Ovary (tissue), 9 donors: ENCODE results near the gene VPS18. TPM values are rescaled to one million over a fixed set of nuclear protein-coding genes. Genes with fewer than 3 reads are reported as not detected.

Experiments used
- DNase-seq, 5 donors: peaks; one replicate each; pipeline ENCODE4 v3.0.0-alpha.2; 2019 to 2020
- H3K27ac ChIP-seq, 2 donors: fragments of 200-600 bp; one replicate each; pipeline versions ENCODE4 v1.5.1 to v1.8.0; 2019 to 2022
- H3K27me3 ChIP-seq: fragments of 200-600 bp; one replicate; pipeline ENCODE4 v1.8.0; 2022
- H3K36me3 ChIP-seq: fragments of 200-600 bp; sonication (generic); one replicate; pipeline ENCODE4 v1.5.1; 2019
- H3K4me1 ChIP-seq: one replicate; pipeline ENCODE4 v1.8.1; 2013; ENCODE audit warnings: mild to moderate bottlenecking, moderate library complexity; ENCODE audit not compliant: insufficient read depth
- H3K4me3 ChIP-seq: fragments of 200-600 bp; sonication (generic); one replicate; pipeline ENCODE4 v1.5.1; 2017
- H3K9me3 ChIP-seq, 2 donors: fragments of 200-600 bp in 1 of 2; sonication (generic) in 1 of 2; one replicate each; pipeline versions ENCODE4 v1.5.1 to v1.8.1; 2013 to 2019; ENCODE audit warnings: mild to moderate bottlenecking in 1 of 2, moderate library complexity in 1 of 2
- EP300 ChIP-seq: sonication (generic); formaldehyde crosslinking; IDR thresholded peaks from one replicate; pipeline ENCODE4 v1.6.1; 2017; ENCODE audit warnings: antibody characterized with exemption
- POLR2A ChIP-seq: fragments of 450-650 bp; IDR thresholded peaks from one replicate; pipeline ENCODE4 v1.6.1; 2017; ENCODE audit warnings: antibody characterized with exemption, mild to moderate bottlenecking, moderate library complexity
- WGBS, 3 donors: extraction: QIAGEN DNeasy Blood & Tissue Kit in 1 of 3; methylation state at CpG; one replicate each; pipeline versions ENCODE4 v1.1.5 to v1.1.7; 2013 to 2017; 5-methylcytosine and 5-hydroxymethylcytosine counted together
- intact Hi-C, 4 donors: fragments of 100-400 bp; cut with DNase I; formaldehyde crosslinking; loops; one replicate each; pipeline versions ENCODE4 v1.11.0 to v1.15.1; 2022 to 2023
- polyA plus RNA-seq, 2 donors: library from polyadenylated mRNA; stranded (reverse); fragments of 200-250 nt in 1 of 2; fragments of 350-450 nt in 1 of 2; fragmentation: Illumina TruSeq in 1 of 2; extraction: RNeasy Lipid Tissue Mini Kit (QIAGEN cat#74804) in 1 of 2; gene quantifications; one replicate each; pipeline ENCODE4 v1.2.3, GENCODE V29; 2013 to 2014
- total RNA-seq, 7 donors: library from RNA; depleted of rRNA in 2 of 7; stranded (reverse); fragments of >200 nt in 2 of 7; fragmentation: NEBNext Ultra II Directional in 3 of 7; extraction: Animal tissue kit (Norgen Biotek cat#: 25700) in 3 of 7; gene quantifications; one replicate each; pipeline versions ENCODE4 v1.1.0 to v1.2.4, GENCODE V29; 2016 to 2023
- TF ChIP-seq, protein P1 (sequence below), 3 donors: fragments of 450-650 bp in 2 of 3; fragments of 200-600 bp in 1 of 3; IDR thresholded peaks; one replicate each; pipeline versions ENCODE4 v1.5.1 to v1.8.0; 2016 to 2022; ENCODE audit warnings: antibody characterized with exemption in 3 of 3, mild to moderate bottlenecking in 1 of 3
- donor health status: DM: no; HTN: no; CAD: no; lungs with moderate emphysema.
- donor health status: DM: no; HTN: no; CAD: no.
- donor health status: Bipolar disorder and iron deficiency.
- donor health status: DM: yes; HTN: yes; CAD: no.
- donor health status: DM: no; HTN: no; CAD: no.
- donor health status: DM: yes; HTN: yes; CAD: no.

Gene VPS18
- total and polyA plus RNA-seq, 9 donors = 8.0 to 26.3 (median 21.1) TPM

DNA sequence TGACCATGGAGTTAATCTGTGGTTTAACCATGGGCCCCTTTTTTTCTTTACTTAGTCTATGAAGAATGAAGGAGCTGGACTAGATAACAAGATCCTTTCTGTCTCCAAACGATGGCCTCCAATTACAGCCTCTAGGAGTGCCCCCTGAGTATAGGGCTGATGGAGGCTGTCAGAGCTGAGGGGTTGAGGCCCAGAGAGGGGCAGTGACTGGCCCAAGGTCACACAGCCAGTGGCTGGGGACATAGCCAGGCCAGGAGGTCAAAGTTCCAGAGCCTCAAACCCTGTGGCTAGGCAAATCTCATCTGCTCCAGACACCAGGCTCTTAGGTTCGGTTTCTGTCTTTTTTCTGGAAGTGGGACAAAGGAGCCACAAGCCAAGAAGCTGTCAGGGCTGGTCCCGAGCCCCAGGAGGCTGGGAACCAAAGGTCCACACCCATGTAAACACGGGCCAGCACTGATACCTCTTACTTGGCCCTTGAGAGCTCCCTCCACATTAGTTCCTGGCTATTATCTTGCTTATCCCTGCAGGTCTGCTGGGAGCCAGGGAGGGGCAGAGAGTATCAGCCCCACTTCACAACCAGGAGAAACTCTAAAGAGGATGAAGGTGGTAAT is 30.5 kb upstream of the VPS18 start:
- 47 to 51% (median 49%) methylated on average over 4 of the region's 4 CpGs for WGBS, 3 donors
- TF ChIP-seq, protein P1, sequence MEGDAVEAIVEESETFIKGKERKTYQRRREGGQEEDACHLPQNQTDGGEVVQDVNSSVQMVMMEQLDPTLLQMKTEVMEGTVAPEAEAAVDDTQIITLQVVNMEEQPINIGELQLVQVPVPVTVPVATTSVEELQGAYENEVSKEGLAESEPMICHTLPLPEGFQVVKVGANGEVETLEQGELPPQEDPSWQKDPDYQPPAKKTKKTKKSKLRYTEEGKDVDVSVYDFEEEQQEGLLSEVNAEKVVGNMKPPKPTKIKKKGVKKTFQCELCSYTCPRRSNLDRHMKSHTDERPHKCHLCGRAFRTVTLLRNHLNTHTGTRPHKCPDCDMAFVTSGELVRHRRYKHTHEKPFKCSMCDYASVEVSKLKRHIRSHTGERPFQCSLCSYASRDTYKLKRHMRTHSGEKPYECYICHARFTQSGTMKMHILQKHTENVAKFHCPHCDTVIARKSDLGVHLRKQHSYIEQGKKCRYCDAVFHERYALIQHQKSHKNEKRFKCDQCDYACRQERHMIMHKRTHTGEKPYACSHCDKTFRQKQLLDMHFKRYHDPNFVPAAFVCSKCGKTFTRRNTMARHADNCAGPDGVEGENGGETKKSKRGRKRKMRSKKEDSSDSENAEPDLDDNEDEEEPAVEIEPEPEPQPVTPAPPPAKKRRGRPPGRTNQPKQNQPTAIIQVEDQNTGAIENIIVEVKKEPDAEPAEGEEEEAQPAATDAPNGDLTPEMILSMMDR (IDR thresholded peaks at IDR 0.05) = no peak
- TF ChIP-seq POLR2A (no peak), EP300 (no peak)
- DNase-seq = no peak
- Histone ChIP-seq H3K4me3 (no peak overlapping the region), H3K36me3 (no peaks in the 10 kb centered on the region), H3K27me3 (no peaks in the 10 kb centered on the region), H3K4me1 (no peaks in the 10 kb centered on the region), H3K9me3 (no peaks in the 10 kb centered on the region), H3K27ac (no peak overlapping the region)
- intact Hi-C loops = no loop called here

DNA sequence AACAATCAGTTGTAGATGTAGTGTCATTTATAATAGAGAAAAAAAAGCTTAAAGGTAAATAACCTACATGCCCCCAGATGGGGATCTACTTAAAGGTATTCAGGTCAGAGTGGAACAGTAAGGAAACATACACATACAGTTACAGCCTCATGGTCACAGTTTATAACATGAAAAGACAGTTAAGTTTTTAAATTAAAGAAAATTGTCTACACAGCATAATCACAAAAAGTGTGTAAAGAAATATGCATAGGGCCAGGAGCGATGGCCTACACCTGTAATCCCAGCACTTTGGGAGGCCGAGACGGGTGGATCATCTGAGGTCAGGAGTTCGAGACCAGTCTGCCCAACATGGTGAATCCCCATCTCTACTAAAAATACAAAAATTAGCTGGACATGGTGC is 27.1 kb upstream of the VPS18 start:
- WGBS, 3 donors = 88 to 95% (median 95%) methylated on average over 4 of the region's 4 CpGs
- DNase-seq = no peak
- TF ChIP-seq POLR2A = no peak
- TF ChIP-seq EP300 = no peak
- TF ChIP-seq, protein P1 (IDR thresholded peaks at IDR 0.05) = no peak
- H3K4me3 ChIP-seq = no peak overlapping the region
- no peaks in the 10 kb centered on the region for H3K9me3 ChIP-seq
- no peaks in the 10 kb centered on the region for H3K36me3 ChIP-seq
- no peak overlapping the region for H3K27ac ChIP-seq
- H3K27me3 ChIP-seq = no peaks in the 10 kb centered on the region
- intact Hi-C loops = no loop called here
- H3K4me1 ChIP-seq = no peaks in the 10 kb centered on the region

DNA sequence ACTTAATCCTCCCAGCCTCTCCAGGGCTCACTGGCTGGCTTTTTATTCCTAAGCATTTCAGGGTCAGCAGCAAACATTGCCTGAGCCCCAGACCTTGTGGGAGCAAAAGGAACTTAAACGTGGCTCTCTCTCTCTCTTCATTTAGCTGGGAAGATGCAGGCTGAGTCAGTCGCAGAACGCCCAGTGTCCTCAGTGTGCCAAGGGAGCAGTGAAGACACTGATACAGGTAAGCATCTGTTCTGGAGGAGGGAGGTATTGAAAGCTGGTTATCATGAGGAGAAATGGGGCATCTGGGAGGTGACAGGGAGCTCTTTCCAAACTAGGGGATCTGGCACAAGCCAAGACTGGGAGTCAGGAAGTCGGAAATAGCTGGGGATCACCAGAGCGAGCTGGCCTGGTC is 24.6 kb upstream of the VPS18 start:
- Histone ChIP-seq H3K36me3 (no peaks in the 10 kb centered on the region), H3K9me3 (no peaks in the 10 kb centered on the region), H3K27me3 (no peaks in the 10 kb centered on the region), H3K4me1 (peaks cover 3% of the 10 kb centered on the region), H3K4me3 (no peak overlapping the region), H3K27ac (no peak overlapping the region)
- 64 to 73% (median 68%) methylated on average over 5 of the region's 5 CpGs for WGBS, 3 donors
- DNase-seq = no peak
- intact Hi-C loops = no loop called here
- TF ChIP-seq EP300 = no peak
- TF ChIP-seq, protein P1 (IDR thresholded peaks at IDR 0.05) = no peak

DNA sequence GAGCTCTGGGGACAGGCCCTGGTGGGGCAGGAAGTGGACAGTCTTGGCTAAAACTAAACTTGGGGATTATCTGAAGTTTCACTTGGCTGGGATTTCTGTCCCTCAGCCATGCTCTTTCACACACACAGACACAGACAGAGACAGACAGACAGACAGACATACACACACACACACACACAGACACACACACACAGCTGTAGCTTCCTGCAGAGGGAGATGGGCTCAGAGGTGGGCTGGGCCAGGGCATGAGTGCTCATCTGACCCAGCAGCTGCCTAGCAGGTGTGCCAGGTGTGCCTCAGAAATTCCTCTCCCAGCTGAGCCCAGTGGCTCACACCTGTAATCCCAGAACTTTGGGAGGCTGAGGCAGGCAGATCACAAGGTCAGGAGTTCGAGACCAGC is 23.5 kb upstream of the VPS18 start:
- Histone ChIP-seq H3K27me3 (no peaks in the 10 kb centered on the region), H3K27ac (no peak overlapping the region), H3K36me3 (no peaks in the 10 kb centered on the region), H3K4me1 (peaks cover 3% of the 10 kb centered on the region), H3K4me3 (no peak overlapping the region), H3K9me3 (no peaks in the 10 kb centered on the region)
- TF ChIP-seq EP300 (no peak), POLR2A (no peak)
- TF ChIP-seq, protein P1 (IDR thresholded peaks at IDR 0.05) = no peak
- no peak for DNase-seq
- 88 to 100% (median 92%) methylated on average over 1 of the region's 1 CpG for WGBS, 3 donors
- intact Hi-C loops = no loop called here
